Effector memory CD4-positive, alpha-beta T cell (primary cell): ENCODE results near the gene GDF7.

Experiments used
- DNase-seq, 3 donors: peaks; one replicate each; pipeline ENCODE4 v3.0.0-alpha.2; 2020
- H3K27ac ChIP-seq: 2 replicates; pipeline ENCODE4 v1.7.0; 2013; ENCODE audit warnings: mild to moderate bottlenecking, low read length, moderate library complexity; ENCODE audit not compliant: insufficient read depth, poor library complexity, severe bottlenecking
- H3K27me3 ChIP-seq: replicated peaks from 2 replicates; pipeline ENCODE4 v1.7.0; 2013; ENCODE audit warnings: mild to moderate bottlenecking, low read length; ENCODE audit not compliant: insufficient read depth, control insufficient read depth, poor library complexity, severe bottlenecking
- H3K36me3 ChIP-seq: 2 replicates; pipeline ENCODE4 v1.7.0; 2013; ENCODE audit warnings: mild to moderate bottlenecking, low read length, moderate library complexity; ENCODE audit not compliant: control insufficient read depth, insufficient read depth
- H3K4me1 ChIP-seq: 2 replicates; pipeline ENCODE4 v1.7.0; 2013; ENCODE audit warnings: low read length, mild to moderate bottlenecking; ENCODE audit not compliant: control insufficient read depth, insufficient read depth, poor library complexity, severe bottlenecking
- H3K4me3 ChIP-seq: 2 replicates; pipeline ENCODE4 v1.7.0; 2013; ENCODE audit warnings: low read length, low read depth, mild to moderate bottlenecking; ENCODE audit not compliant: insufficient read depth, poor library complexity, severe bottlenecking
- H3K9me3 ChIP-seq: 2 replicates; pipeline ENCODE4 v1.7.0; 2013; ENCODE audit warnings: mild to moderate bottlenecking, low read length, moderate library complexity; ENCODE audit not compliant: control insufficient read depth

Gene GDF7

DNA sequence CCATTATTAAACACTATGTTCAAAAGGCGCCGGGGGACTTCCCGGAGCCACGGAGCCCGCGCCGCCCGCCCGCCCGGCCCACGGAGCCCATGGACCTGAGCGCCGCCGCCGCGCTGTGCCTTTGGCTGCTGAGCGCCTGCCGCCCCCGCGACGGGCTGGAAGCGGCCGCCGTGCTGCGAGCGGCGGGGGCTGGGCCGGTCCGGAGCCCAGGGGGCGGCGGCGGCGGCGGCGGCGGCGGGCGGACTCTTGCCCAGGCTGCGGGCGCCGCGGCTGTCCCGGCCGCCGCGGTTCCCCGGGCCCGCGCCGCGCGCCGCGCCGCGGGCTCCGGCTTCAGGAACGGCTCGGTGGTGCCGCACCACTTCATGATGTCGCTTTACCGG, 197 bp downstream of the GDF7 start:
- no peaks in the 10 kb centered on the region for H3K9me3 ChIP-seq
- H3K4me3 ChIP-seq, result peak overlapping the region; percentile 48
- H3K4me1 ChIP-seq, result peaks cover 26% of the 10 kb centered on the region
- no peak overlapping the region for H3K27ac ChIP-seq
- no peak for DNase-seq
- no peaks in the 10 kb centered on the region for H3K36me3 ChIP-seq
- peaks cover 70% of the 10 kb centered on the region for H3K27me3 ChIP-seq

DNA sequence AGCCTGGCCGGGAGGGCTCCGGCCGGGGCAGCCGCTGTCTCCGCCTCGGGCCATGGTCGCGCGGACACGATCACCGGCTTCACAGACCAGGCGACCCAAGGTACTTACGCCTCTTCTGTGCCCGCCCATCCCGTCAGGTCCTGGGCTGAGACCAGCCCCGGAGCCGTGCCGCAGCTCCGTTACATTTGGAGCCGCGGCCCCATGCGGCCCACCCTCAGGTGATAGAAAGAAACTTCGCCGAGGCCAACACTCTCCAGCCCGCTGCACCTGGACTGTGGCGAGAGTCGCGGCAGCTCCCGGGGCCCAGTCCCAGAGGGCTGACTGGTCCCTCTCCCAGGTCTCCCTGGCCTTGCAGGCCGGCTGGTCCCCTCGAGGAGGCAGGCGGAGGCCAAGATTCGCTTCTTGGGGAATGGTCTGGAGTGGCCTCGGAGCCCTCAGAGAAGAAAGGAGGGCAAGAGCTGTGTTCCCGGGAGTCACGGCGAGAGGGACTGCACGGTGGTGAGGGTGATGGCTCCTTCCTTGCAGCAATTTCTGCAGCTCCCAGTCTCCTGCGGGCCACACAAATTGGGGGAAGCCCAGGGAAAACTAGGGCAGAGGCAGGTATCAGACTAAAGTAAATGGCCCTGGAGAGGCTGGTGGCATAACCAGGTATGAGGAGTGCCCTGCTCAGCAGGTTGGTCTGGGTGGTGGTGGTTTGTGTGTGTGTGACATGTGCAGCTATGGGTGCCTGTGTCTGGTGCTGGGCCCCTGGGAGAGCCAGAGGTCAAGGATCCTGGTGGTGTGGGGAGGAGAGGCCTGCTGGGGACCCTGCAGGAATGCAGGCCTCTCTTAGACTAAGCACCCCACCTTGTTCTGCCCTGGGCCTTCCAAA, 822 bp downstream of the GDF7 start:
- Histone ChIP-seq H3K27me3 (peaks cover 70% of the 10 kb centered on the region), H3K27ac (no peak overlapping the region), H3K9me3 (no peaks in the 10 kb centered on the region), H3K4me1 (peaks cover 26% of the 10 kb centered on the region), H3K36me3 (no peaks in the 10 kb centered on the region), H3K4me3 (peak overlapping the region; percentile 48)
- no peak for DNase-seq

DNA sequence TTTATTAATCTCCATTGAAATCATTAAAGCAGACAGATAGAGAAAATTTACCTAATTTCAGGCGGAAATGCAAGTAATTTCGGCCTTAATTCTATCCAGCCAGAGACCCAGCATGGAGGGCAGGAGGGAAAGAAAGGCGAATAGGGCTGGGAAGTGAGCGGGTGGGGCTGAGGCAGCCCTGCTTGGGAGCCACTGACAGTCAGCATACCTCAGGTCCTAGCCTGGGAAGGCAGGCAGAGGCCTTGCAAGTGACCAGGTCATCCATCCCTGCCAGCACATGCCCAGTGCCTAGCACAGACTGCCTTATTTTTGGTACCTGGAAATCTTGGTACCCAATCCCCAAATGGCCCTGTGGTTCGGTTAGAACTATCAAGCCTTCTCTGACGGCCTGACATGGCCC, 1.5 kb downstream of the GDF7 start:
- Histone ChIP-seq H3K4me1 (peaks cover 26% of the 10 kb centered on the region), H3K27ac (no peak overlapping the region), H3K9me3 (no peaks in the 10 kb centered on the region), H3K27me3 (peaks cover 67% of the 10 kb centered on the region), H3K36me3 (no peaks in the 10 kb centered on the region), H3K4me3 (no peak overlapping the region)
- no peak for DNase-seq

DNA sequence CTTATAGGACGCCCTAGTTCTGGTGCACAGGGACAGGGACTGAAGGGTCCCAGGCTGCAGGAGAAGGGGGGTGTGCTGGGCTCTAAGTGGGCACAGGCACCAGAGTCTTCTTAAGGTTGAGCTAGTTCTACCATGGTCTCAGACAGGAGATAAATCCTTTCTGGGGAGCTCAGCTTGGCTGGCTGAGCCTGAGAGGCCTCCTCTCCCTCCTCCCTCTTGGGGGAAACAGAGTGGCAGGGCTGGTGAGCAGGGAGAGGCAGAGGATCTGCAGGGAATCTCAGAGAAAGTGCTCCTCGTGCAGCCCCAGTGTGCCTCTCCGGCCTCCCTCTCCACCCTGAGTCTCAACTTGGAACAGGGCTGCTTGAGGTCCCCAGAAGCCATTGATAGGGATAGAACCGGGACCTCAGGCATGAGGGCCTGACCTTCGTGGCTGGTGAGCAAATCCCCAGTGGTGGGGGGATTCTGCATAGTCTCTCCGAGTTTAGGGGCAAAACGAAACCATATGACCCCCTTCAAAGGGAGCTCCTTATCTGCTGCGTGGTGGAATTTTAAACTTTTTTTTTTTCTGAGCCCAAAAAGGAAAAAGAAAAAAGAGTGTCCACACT, 2.0 kb downstream of the GDF7 start:
- peaks cover 62% of the 10 kb centered on the region for H3K27me3 ChIP-seq
- H3K4me1 ChIP-seq, result peaks cover 26% of the 10 kb centered on the region

DNA sequence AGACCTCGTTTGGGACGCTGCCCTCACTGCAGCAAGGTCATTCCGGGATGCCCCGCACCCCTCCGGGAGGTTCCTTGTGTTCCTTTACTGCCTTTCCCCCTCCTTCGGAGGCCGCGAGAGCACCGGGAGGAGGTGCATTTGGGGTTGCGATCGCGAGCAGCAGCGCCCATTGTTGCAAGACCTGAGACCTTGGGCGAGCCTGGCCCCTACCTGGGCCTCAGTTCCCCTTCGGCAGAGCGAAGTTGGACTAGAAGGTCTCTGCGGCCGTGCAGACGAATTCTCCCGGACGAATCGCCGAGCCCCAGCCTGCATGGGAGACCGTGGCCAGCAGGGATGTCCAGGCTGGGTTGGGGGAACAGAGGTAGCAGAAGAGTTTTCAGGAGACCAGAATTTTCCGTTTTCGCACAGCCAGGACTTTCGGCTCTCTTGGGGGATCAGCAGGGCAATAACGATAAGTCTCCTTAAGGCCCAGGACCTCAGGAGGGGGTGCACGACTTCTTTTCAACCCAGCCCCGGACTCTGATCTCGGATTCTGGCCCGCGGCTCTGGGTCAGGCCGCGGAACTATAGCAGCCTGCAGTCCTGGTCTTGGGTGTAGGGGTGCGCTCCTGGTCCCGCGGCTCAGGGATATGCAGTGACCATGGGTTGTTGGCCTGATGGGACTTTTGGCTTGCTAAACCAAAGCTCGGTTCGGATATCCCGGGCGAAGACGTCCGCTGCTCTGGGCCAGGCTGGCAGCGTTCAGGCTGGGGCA, 2.8 kb downstream of the GDF7 start:
- no peaks in the 10 kb centered on the region for H3K36me3 ChIP-seq
- no peak overlapping the region for H3K4me3 ChIP-seq
- H3K27ac ChIP-seq, result no peak overlapping the region
- H3K27me3 ChIP-seq, result peaks cover 59% of the 10 kb centered on the region
- DNase-seq, result no peak
- H3K4me1 ChIP-seq, result peaks cover 26% of the 10 kb centered on the region
- no peaks in the 10 kb centered on the region for H3K9me3 ChIP-seq

More for the DNA sequence above, 2.0 kb downstream of the GDF7 start:
- no peaks in the 10 kb centered on the region for H3K9me3 ChIP-seq
- H3K27ac ChIP-seq, result no peak overlapping the region
- no peak for DNase-seq
- no peak overlapping the region for H3K4me3 ChIP-seq
- no peaks in the 10 kb centered on the region for H3K36me3 ChIP-seq

DNA sequence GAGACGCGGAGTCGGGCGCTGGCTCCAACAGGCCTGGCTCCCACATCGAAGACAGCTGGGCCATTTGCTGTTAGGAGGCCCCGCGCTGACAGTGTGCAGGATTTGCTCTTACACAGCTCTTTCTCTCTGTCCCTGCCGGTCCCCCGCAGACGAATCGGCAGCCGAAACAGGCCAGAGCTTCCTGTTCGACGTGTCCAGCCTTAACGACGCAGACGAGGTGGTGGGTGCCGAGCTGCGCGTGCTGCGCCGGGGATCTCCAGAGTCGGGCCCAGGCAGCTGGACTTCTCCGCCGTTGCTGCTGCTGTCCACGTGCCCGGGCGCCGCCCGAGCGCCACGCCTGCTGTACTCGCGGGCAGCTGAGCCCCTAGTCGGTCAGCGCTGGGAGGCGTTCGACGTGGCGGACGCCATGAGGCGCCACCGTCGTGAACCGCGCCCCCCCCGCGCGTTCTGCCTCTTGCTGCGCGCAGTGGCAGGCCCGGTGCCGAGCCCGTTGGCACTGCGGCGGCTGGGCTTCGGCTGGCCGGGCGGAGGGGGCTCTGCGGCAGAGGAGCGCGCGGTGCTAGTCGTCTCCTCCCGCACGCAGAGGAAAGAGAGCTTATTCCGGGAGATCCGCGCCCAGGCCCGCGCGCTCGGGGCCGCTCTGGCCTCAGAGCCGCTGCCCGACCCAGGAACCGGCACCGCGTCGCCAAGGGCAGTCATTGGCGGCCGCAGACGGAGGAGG, 3.5 kb downstream of the GDF7 start:
- no peak overlapping the region for H3K27ac ChIP-seq
- no peak overlapping the region for H3K4me3 ChIP-seq
- no peaks in the 10 kb centered on the region for H3K36me3 ChIP-seq
- peaks cover 24% of the 10 kb centered on the region for H3K4me1 ChIP-seq
- no peaks in the 10 kb centered on the region for H3K9me3 ChIP-seq
- peaks cover 53% of the 10 kb centered on the region for H3K27me3 ChIP-seq
- DNase-seq, result no peak

DNA sequence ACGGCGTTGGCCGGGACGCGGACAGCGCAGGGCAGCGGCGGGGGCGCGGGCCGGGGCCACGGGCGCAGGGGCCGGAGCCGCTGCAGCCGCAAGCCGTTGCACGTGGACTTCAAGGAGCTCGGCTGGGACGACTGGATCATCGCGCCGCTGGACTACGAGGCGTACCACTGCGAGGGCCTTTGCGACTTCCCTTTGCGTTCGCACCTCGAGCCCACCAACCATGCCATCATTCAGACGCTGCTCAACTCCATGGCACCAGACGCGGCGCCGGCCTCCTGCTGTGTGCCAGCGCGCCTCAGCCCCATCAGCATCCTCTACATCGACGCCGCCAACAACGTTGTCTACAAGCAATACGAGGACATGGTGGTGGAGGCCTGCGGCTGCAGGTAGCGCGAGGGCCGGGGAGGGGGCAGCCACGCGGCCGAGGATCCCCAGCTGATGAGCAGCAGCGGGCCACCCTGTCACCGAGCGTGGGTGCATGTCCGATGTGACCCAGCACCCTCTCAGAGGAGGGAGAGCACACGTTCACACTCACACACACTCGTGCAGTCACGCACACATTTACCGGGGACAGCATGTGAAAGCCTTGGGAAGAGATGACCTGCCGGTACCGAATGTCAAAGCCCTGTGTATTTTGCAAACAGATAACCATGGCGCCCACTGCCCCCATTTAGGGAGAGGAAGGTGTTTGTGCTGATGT, 4.2 kb downstream of the GDF7 start:
- Histone ChIP-seq H3K4me3 (no peak overlapping the region), H3K36me3 (no peaks in the 10 kb centered on the region), H3K27me3 (peaks cover 47% of the 10 kb centered on the region), H3K27ac (no peak overlapping the region), H3K4me1 (peaks cover 16% of the 10 kb centered on the region), H3K9me3 (no peaks in the 10 kb centered on the region)
- no peak for DNase-seq

DNA sequence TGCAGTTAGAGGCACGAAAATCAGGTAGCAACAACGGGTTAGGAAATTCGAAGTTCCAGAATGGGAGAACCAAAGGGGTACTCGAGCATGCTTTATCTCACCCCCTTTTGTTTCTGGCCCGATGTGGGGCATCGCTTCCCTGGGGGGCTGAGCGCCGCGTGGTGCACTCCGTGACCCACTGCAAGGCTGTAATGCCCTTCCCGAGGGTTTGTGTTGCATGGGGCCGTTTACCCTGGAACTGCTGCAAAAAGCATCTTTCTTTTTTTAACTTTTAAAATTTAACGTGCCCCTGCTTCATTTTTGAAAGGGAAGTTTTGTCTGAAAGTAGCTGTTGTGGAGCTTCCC, 4.8 kb downstream of the GDF7 start:
- Histone ChIP-seq H3K4me1 (peaks cover 11% of the 10 kb centered on the region), H3K9me3 (no peaks in the 10 kb centered on the region), H3K27me3 (peaks cover 42% of the 10 kb centered on the region), H3K4me3 (no peak overlapping the region), H3K27ac (no peak overlapping the region), H3K36me3 (no peaks in the 10 kb centered on the region)
- no peak for DNase-seq

DNA sequence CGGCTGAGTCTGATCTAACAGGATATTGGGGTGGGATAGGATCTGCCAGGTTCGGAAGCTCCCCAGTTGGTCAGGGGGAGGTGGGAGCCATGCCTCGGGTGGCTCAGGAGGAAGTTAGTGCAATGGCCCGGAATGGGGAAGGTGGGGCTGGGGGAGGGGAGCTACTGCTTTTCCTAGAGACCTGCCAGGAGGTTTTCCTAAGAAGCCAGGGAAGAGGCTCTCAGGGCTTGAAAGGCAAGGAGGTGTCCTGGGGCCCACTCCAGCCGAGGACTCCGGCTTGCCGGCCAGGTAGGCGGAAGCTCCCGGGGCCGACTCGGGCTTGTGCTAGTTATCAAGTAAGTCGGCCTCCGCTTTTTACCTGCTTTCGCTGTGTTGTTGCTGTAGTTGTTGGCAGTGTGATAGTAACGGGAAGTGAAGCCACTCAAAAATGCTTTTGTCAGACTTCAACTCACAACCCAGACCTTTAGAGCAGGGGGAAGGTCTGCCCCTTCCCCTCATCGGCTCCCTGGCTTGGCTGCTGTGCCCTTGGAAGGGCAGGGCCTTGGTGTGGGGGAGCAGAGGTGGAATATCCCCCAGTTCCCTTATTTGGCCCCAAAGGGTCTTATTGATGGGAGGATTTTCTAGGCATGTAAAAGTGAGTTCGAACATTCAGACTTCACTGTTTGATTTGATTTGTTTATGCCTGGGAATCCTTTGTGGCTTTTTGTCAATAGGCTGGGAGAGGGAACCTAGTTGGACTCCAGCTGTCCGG, 5.4 kb downstream of the GDF7 start:
- Histone ChIP-seq H3K27ac (no peak overlapping the region), H3K4me1 (peaks cover 10% of the 10 kb centered on the region), H3K36me3 (no peaks in the 10 kb centered on the region), H3K27me3 (peaks cover 41% of the 10 kb centered on the region), H3K9me3 (no peaks in the 10 kb centered on the region), H3K4me3 (no peak overlapping the region)
- no peak for DNase-seq
